GM13977 (cell line): Measurements from ENCODE around the gene HSPA4.

Experiments
- DNase-seq: peaks from one replicate; pipeline ENCODE4 v3.0.0; 2012; ENCODE audit warnings: low spot score
- in situ Hi-C: fragments of 300-500 bp; cut with MboI; formaldehyde crosslinking; loops from one replicate; pipeline ENCODE4 v1.12.0; 2022; ENCODE audit warnings: low sequenced_read_pairs, low pct_unique_long_range_greater_than_20kb, mixed read lengths, inconsistent platforms; ENCODE audit not compliant: unreplicated experiment
- TF ChIP-seq, protein P1 (sequence below): IDR thresholded peaks from 2 replicates; pipeline ENCODE4 v1.5.1; 2012; ENCODE audit warnings: mild to moderate bottlenecking, control low read depth; ENCODE audit not compliant: insufficient read depth; ENCODE audit errors: extremely low read depth, missing control alignments

Gene HSPA4

DNA sequence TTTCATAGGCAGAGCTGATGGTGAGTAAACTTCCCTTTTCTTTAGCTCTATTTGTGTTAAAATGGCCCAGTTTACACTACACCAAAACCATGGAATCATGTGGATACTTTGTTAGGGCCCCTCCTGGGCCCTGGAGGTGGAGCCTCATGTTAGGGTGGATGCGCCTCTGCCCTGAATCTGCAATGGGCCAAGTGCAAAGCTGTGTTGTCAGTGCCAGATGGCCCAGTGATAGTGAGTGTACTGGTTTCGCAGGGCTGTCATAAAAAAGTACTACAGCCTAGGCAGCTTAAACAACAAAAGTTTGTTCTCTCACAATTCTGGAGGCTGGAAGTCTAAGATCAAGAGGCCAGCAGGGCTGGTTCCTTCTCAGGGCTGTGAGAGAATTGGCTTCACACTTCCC lies 64.8 kb downstream of the HSPA4 start:
- in situ Hi-C loops, result loop anchor here (25.0 kb wide), 1 partner anchor 171 kb away; no protein-coding TSS in a partner anchor

GRCh38 chr5:133117166-133117911 lies 65.5 kb downstream of the HSPA4 start:
- no peak for DNase-seq
- TF ChIP-seq, protein P1, sequence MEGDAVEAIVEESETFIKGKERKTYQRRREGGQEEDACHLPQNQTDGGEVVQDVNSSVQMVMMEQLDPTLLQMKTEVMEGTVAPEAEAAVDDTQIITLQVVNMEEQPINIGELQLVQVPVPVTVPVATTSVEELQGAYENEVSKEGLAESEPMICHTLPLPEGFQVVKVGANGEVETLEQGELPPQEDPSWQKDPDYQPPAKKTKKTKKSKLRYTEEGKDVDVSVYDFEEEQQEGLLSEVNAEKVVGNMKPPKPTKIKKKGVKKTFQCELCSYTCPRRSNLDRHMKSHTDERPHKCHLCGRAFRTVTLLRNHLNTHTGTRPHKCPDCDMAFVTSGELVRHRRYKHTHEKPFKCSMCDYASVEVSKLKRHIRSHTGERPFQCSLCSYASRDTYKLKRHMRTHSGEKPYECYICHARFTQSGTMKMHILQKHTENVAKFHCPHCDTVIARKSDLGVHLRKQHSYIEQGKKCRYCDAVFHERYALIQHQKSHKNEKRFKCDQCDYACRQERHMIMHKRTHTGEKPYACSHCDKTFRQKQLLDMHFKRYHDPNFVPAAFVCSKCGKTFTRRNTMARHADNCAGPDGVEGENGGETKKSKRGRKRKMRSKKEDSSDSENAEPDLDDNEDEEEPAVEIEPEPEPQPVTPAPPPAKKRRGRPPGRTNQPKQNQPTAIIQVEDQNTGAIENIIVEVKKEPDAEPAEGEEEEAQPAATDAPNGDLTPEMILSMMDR, result no peak
- in situ Hi-C loops, result loop anchor here (25.0 kb wide), 1 partner anchor 170 kb away; no protein-coding TSS in a partner anchor

More for the DNA sequence above, 64.8 kb downstream of the HSPA4 start:
- DNase-seq, result no peak
- TF ChIP-seq, protein P1, result no peak

GRCh38 chr5:133117912-133118445 lies 66.2 kb downstream of the HSPA4 start:
- in situ Hi-C loops, result loop anchor here (25.0 kb wide), 1 partner anchor 169 kb away; no protein-coding TSS in a partner anchor
- DNase-seq, result no peak
- TF ChIP-seq, protein P1, result no peak

- DNase-seq, result no peak
- in situ Hi-C loops, result loop anchor here (25.0 kb wide), 1 partner anchor 169 kb away; no protein-coding TSS in a partner anchor
- TF ChIP-seq, protein P1, result no peak
These were observed 66.9 kb downstream of the HSPA4 start for GRCh38 chr5:133118741-133119140.

- no peak for DNase-seq
- TF ChIP-seq, protein P1, result no peak
- in situ Hi-C loops, result loop anchor here (25.0 kb wide), 1 partner anchor 168 kb away; no protein-coding TSS in a partner anchor
These were observed 67.5 kb downstream of the HSPA4 start for GRCh38 chr5:133119233-133119711.

DNA sequence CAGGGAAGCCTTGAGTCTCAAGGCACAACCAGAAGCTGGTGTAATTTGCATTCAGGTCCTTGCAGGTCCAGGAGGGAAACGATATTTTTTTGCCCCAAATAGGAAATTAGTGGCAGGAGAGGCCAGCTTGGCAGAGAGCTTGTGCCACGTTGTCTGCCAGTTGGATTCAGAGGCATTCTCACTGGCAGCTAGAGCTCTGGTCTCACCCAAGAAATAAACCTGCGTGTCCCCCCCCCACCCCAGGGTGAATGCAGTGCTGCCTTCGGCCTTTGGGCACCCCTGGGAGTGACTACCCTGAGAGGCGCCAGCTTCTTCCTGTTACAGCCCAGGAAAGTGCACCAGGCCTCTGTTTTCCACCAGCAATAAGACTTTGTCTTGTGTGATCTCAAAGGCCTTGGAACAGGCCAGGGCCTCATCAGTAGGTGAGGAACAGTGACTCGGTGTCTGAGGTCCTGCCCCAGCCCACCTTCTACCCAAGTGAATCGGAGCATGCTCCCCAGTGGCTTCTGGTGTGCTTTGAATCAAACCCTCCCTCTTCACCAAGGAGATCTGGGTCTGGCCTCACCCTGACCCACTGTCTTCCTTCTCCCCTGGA lies 68.4 kb downstream of the HSPA4 start:
- TF ChIP-seq, protein P1, result no peak
- DNase-seq, result no peak
- in situ Hi-C loops, result loop anchor here (25.0 kb wide), 1 partner anchor 167 kb away; no protein-coding TSS in a partner anchor
